Measurements from ENCODE around the gene CARD19.

The CARD19 gene

GRCh38 chr9:93126825-93127368, 30.9 kb downstream of the CARD19 start:
- H3K27ac ChIP-seq: peak overlapping the region; percentile 30
- TF ChIP-seq CTCF (conservative IDR thresholded peaks at IDR 0.05): no peak

- no peak for TF ChIP-seq CTCF (conservative IDR thresholded peaks at IDR 0.05)
- H3K27ac ChIP-seq: peak overlapping the region; percentile 30; the same call in 1 of the 2 replicates
Observed at GRCh38 chr9:93127395-93127911, 31.4 kb downstream of the CARD19 start.

- no peak for TF ChIP-seq CTCF (conservative IDR thresholded peaks at IDR 0.05)
- H3K27ac ChIP-seq: no peak overlapping the region
Observed at GRCh38 chr9:93128011-93128714, 32.1 kb downstream of the CARD19 start.

DNA sequence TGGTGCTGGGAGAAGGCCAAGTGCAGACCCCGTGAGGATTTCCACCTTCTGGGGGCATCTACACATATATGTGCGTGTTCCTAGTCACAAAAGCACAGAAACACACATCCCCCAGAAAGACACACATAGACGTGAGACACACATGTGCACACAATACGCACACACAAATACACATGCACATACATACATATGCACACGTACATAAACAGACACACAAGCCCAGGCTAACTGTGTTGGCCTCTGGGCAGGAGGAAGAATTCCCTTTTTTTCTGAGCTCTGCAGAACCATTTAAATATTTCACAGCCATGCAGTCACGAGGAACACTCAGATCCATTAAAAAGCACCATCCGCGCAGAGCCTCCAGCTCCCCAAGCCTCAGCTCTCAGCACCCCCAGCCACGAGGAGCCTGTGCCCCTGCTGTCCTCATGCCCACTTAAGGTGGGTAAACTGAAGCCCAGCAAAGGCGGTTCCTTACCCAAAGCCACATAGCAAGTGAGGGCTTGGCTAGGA, 32.8 kb downstream of the CARD19 start:
- H3K27ac ChIP-seq: no peak overlapping the region
- TF ChIP-seq CTCF (conservative IDR thresholded peaks at IDR 0.05): no peak

DNA sequence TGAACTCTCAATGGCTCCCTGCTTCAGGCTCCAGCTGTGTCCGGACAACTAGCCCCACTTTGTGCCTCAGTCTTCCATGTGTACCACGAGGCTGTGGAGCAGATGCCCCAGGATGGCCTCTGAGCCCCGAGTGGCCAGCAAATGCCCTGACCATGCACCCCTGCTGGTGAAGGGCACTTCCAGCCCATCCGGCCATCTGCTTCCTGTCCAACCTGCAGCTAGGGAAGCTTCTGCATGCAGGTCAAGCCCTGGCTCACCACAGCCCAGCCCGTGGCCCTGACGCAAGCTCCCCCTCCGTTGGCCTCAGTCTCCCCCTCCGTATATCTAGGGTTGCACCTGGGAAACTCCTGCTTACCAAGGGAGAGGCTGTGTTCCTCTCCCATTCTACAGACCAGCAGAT, 33.3 kb downstream of the CARD19 start:
- no peak for TF ChIP-seq CTCF (conservative IDR thresholded peaks at IDR 0.05)

GRCh38 chr9:93129691-93130500, 33.9 kb downstream of the CARD19 start:
- no peak for TF ChIP-seq CTCF (conservative IDR thresholded peaks at IDR 0.05)
- H3K27ac ChIP-seq: no peak overlapping the region

More for the DNA sequence above, 33.3 kb downstream of the CARD19 start:
- H3K27ac ChIP-seq: no peak overlapping the region

Data from VCaP (cell line).